ENCODE results near the gene DXO. TPM values are rescaled to one million over a fixed set of nuclear protein-coding genes. Genes with fewer than 3 reads are reported as not detected.

DXO gene
- polyA plus RNA-seq, 1 experiment, result 28.1 TPM

GRCh38 chr6:31968326-31968725 is 3.6 kb downstream of the DXO start:
- TF ChIP-seq CTCF (IDR thresholded peaks at IDR 0.05; ENCODE audit: insufficient read depth, low read depth, low read length), result no peak
- Histone ChIP-seq H3K36me3 (ENCODE audit: control insufficient read depth, insufficient read depth, low read length) (peaks cover 38% of the 10 kb centered on the region), H3K4me3 (ENCODE audit: low read depth, low read length) (no peak overlapping the region), H3K27me3 (ENCODE audit: control insufficient read depth, insufficient read depth, low read length) (no peaks in the 10 kb centered on the region)
- CTCF ChIA-PET, result interaction anchor here (1.1 to 3.9 kb wide), 2 partner anchors 17 to 150 kb away, joined by 5 to 17 read pairs; no protein-coding TSS in a partner anchor
- POLR2A ChIA-PET, result no interaction called here
- no peak for DNase-seq (ENCODE audit: low read depth)

GRCh38 chr6:31967926-31968320 is 4.0 kb downstream of the DXO start:
- H3K36me3 ChIP-seq (ENCODE audit: control insufficient read depth, insufficient read depth, low read length), result peaks cover 39% of the 10 kb centered on the region

GRCh38 chr6:31966997-31967925 is 4.7 kb downstream of the DXO start:
- TF ChIP-seq CTCF (IDR thresholded peaks at IDR 0.05; ENCODE audit: insufficient read depth, low read depth, low read length), result no peak
- ChIA-PET POLR2A (no interaction called here), CTCF (interaction anchor here (0.6 to 3.9 kb wide), 2 partner anchors 15 to 33 kb away, joined by 3 to 17 read pairs; no protein-coding TSS in a partner anchor)
- Histone ChIP-seq H3K27me3 (ENCODE audit: control insufficient read depth, insufficient read depth, low read length) (no peaks in the 10 kb centered on the region), H3K4me3 (ENCODE audit: low read depth, low read length) (no peak overlapping the region), H3K36me3 (ENCODE audit: control insufficient read depth, insufficient read depth, low read length) (peaks cover 46% of the 10 kb centered on the region)
- DNase-seq (ENCODE audit: low read depth), result no peak

More at GRCh38 chr6:31967926-31968320, 4.0 kb downstream of the DXO start:
- no peak overlapping the region for H3K4me3 ChIP-seq (ENCODE audit: low read depth, low read length)
- CTCF ChIA-PET, result interaction anchor here (0.6 to 3.9 kb wide), 3 partner anchors 16 to 151 kb away, joined by 3 to 17 read pairs (median 5); no protein-coding TSS in a partner anchor
- POLR2A ChIA-PET, result no interaction called here
- H3K27me3 ChIP-seq (ENCODE audit: control insufficient read depth, insufficient read depth, low read length), result no peaks in the 10 kb centered on the region
- TF ChIP-seq CTCF (IDR thresholded peaks at IDR 0.05; ENCODE audit: insufficient read depth, low read depth, low read length), result no peak
- DNase-seq (ENCODE audit: low read depth), result no peak

- ChIA-PET CTCF (no interaction called here), POLR2A (no interaction called here)
- H3K4me3 ChIP-seq (ENCODE audit: low read depth, low read length), result no peak overlapping the region
- peaks cover 52% of the 10 kb centered on the region for H3K36me3 ChIP-seq (ENCODE audit: control insufficient read depth, insufficient read depth, low read length)
- H3K27me3 ChIP-seq (ENCODE audit: control insufficient read depth, insufficient read depth, low read length), result no peaks in the 10 kb centered on the region
- no peak for DNase-seq (ENCODE audit: low read depth)
- TF ChIP-seq CTCF (IDR thresholded peaks at IDR 0.05; ENCODE audit: insufficient read depth, low read depth, low read length), result no peak
These were observed 5.4 kb downstream of the DXO start for GRCh38 chr6:31966506-31966905.

GRCh38 chr6:31965700-31966099 is 6.2 kb downstream of the DXO start:
- POLR2A ChIA-PET, result no interaction called here
- no peak for TF ChIP-seq CTCF (IDR thresholded peaks at IDR 0.05; ENCODE audit: insufficient read depth, low read depth, low read length)
- no peak for DNase-seq (ENCODE audit: low read depth)
- Histone ChIP-seq H3K36me3 (ENCODE audit: control insufficient read depth, insufficient read depth, low read length) (peaks cover 55% of the 10 kb centered on the region), H3K27me3 (ENCODE audit: control insufficient read depth, insufficient read depth, low read length) (no peaks in the 10 kb centered on the region), H3K4me3 (ENCODE audit: low read depth, low read length) (no peak overlapping the region)
- CTCF ChIA-PET, result interaction anchor here (1.0 kb wide), 1 partner anchor 14 kb away, joined by 3 read pairs; no protein-coding TSS in a partner anchor
